Measurements from ENCODE around the gene SFRP5.

SFRP5 gene

GRCh38 chr10:97785231-97785630, 13.4 kb upstream of the SFRP5 start:
- no peak overlapping the region for H2AFZ ChIP-seq (ENCODE audit: low read depth)
- no peak for TF ChIP-seq CTCF (conservative IDR thresholded peaks at IDR 0.05; ENCODE audit: low read depth, low read length)
- no peaks in the 10 kb centered on the region for H3K4me1 ChIP-seq (ENCODE audit: low read depth, poor library complexity, severe bottlenecking)
- no peaks in the 10 kb centered on the region for H3K36me3 ChIP-seq (ENCODE audit: insufficient read depth)
- no peaks in the 10 kb centered on the region for H4K20me1 ChIP-seq (ENCODE audit: insufficient read depth)
- H3K79me2 ChIP-seq (ENCODE audit: insufficient read depth, low read depth) = no peaks in the 10 kb centered on the region
- H3K4me2 ChIP-seq = no peak overlapping the region
- no peak overlapping the region for H3K4me3 ChIP-seq (IDR thresholded peaks at IDR 0.05; ENCODE audit: insufficient read depth, low read depth, low read length)
- H3K27ac ChIP-seq = no peak overlapping the region
- 0 out of 2 replicates have a peak, but pooled peaks cover 2% of the 10 kb centered on the region for H3K27me3 ChIP-seq (ENCODE audit: insufficient read depth, low read depth)
- no peak overlapping the region for H3K9ac ChIP-seq

GRCh38 chr10:97784200-97784810, 12.5 kb upstream of the SFRP5 start:
- Histone ChIP-seq H2AFZ (ENCODE audit: low read depth) (no peak overlapping the region), H3K27me3 (ENCODE audit: insufficient read depth, low read depth) (0 out of 2 replicates have a peak, but pooled peaks cover 2% of the 10 kb centered on the region), H3K27ac (no peak overlapping the region), H3K9ac (no peak overlapping the region), H3K4me1 (ENCODE audit: low read depth, poor library complexity, severe bottlenecking) (no peaks in the 10 kb centered on the region), H3K4me3 (IDR thresholded peaks at IDR 0.05; ENCODE audit: insufficient read depth, low read depth, low read length) (no peak overlapping the region), H3K79me2 (ENCODE audit: insufficient read depth, low read depth) (no peaks in the 10 kb centered on the region), H3K4me2 (no peak overlapping the region), H3K36me3 (ENCODE audit: insufficient read depth) (no peaks in the 10 kb centered on the region), H4K20me1 (ENCODE audit: insufficient read depth) (no peaks in the 10 kb centered on the region)
- TF ChIP-seq CTCF (conservative IDR thresholded peaks at IDR 0.05; ENCODE audit: low read depth, low read length) = no peak

- Histone ChIP-seq H2AFZ (ENCODE audit: low read depth) (no peak overlapping the region), H3K27ac (no peak overlapping the region), H3K4me3 (IDR thresholded peaks at IDR 0.05; ENCODE audit: insufficient read depth, low read depth, low read length) (no peak overlapping the region), H3K4me1 (ENCODE audit: low read depth, poor library complexity, severe bottlenecking) (no peaks in the 10 kb centered on the region), H3K9ac (no peak overlapping the region), H3K4me2 (no peak overlapping the region), H3K27me3 (ENCODE audit: insufficient read depth, low read depth) (0 out of 2 replicates have a peak, but pooled peaks cover 2% of the 10 kb centered on the region), H3K79me2 (ENCODE audit: insufficient read depth, low read depth) (no peaks in the 10 kb centered on the region), H4K20me1 (ENCODE audit: insufficient read depth) (no peaks in the 10 kb centered on the region), H3K36me3 (ENCODE audit: insufficient read depth) (no peaks in the 10 kb centered on the region)
- no peak for TF ChIP-seq CTCF (conservative IDR thresholded peaks at IDR 0.05; ENCODE audit: low read depth, low read length)
Measured at GRCh38 chr10:97782455-97783228, 10.8 kb upstream of the SFRP5 start.

- Histone ChIP-seq H2AFZ (ENCODE audit: low read depth) (no peak overlapping the region), H3K36me3 (ENCODE audit: insufficient read depth) (no peaks in the 10 kb centered on the region), H3K27me3 (ENCODE audit: insufficient read depth, low read depth) (no peaks in the 10 kb centered on the region), H3K27ac (no peak overlapping the region), H3K9ac (no peak overlapping the region), H3K4me3 (IDR thresholded peaks at IDR 0.05; ENCODE audit: insufficient read depth, low read depth, low read length) (no peak overlapping the region), H3K4me1 (ENCODE audit: low read depth, poor library complexity, severe bottlenecking) (no peaks in the 10 kb centered on the region), H3K79me2 (ENCODE audit: insufficient read depth, low read depth) (no peaks in the 10 kb centered on the region), H4K20me1 (ENCODE audit: insufficient read depth) (no peaks in the 10 kb centered on the region), H3K4me2 (no peak overlapping the region)
- TF ChIP-seq CTCF (conservative IDR thresholded peaks at IDR 0.05; ENCODE audit: low read depth, low read length) = no peak
Measured at GRCh38 chr10:97781618-97782331, 10.0 kb upstream of the SFRP5 start.

All from KMS-11 (cell line).